ENCODE measurements around the gene PATZ1.

The PATZ1 gene

GRCh38 chr22:31281733-31282132 is 64.4 kb downstream of the PATZ1 start:
- no peak for DNase-seq

- no peak for DNase-seq
These were observed 66.2 kb downstream of the PATZ1 start for GRCh38 chr22:31279821-31280505.

GRCh38 chr22:31279327-31279669 is 66.8 kb downstream of the PATZ1 start:
- DNase-seq, result no peak

- DNase-seq, result no peak
These were observed 67.4 kb downstream of the PATZ1 start for GRCh38 chr22:31278626-31279326.

- no peak for DNase-seq
These were observed 68.0 kb downstream of the PATZ1 start for GRCh38 chr22:31278151-31278621.

GRCh38 chr22:31277741-31278140 is 68.4 kb downstream of the PATZ1 start:
- DNase-seq, result no peak

DNA sequence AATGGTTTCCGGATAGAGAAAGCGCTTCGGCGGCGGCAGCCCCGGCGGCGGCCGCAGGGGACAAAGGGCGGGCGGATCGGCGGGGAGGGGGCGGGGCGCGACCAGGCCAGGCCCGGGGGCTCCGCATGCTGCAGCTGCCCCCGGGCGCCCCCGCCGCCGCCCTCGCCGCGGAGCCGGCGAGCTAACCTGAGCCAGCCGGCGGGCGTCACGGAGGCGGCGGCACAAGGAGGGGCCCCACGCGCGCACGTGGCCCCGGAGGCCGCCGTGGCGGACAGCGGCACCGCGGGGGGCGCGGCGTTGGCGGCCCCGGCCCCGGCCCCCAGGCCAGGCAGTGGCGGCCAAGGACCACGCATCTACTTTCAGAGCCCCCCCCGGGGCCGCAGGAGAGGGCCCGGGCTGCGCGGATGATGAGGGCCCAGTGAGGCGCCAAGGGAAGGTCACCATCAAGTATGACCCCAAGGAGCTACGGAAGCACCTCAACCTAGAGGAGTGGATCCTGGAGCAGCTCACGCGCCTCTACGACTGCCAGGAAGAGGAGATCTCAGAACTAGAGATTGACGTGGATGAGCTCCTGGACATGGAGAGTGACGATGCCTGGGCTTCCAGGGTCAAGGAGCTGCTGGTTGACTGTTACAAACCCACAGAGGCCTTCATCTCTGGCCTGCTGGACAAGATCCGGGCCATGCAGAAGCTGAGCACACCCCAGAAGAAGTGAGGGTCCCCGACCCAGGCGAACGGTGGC is 69.5 kb downstream of the PATZ1 start:
- no peak for DNase-seq
